Prostate gland (tissue), 2 donors: Measurements from ENCODE around the gene FIGN. TPM values are rescaled to one million over a fixed set of nuclear protein-coding genes. Genes with fewer than 3 reads are reported as not detected.

Experiments
- DNase-seq: peaks from one replicate; pipeline ENCODE4 v3.0.0-alpha.2; 2019; ENCODE audit warnings: low spot score
- H3K27ac ChIP-seq, 2 donors: fragments of 200-600 bp; sonication (generic); 2 replicates each; pipeline ENCODE4 v1.5.1; 2017 to 2019
- H3K27me3 ChIP-seq: fragments of 200-600 bp; sonication (generic); replicated peaks from 2 replicates; pipeline ENCODE4 v1.5.1; 2019; ENCODE audit not compliant: insufficient read depth
- H3K36me3 ChIP-seq, 2 donors: fragments of 200-600 bp; sonication (generic); 1 replicate in 1 of 2; 2 replicates in 1 of 2; pipeline versions ENCODE4 v1.5.1 to v1.8.1; 2017 to 2019
- H3K4me1 ChIP-seq: fragments of 200-600 bp; sonication (generic); replicated peaks from 2 replicates; pipeline ENCODE4 v1.5.1; 2019
- H3K4me3 ChIP-seq, 2 donors: fragments of 200-600 bp; sonication (generic); 2 replicates each; pipeline ENCODE4 v1.5.1; 2017 to 2019
- H3K9me3 ChIP-seq: fragments of 200-600 bp; sonication (generic); 2 replicates; pipeline ENCODE4 v1.5.1; 2017
- POLR2A ChIP-seq: fragments of 450-650 bp; IDR thresholded peaks from one replicate; pipeline ENCODE4 v1.6.1; 2016; ENCODE audit warnings: antibody characterized with exemption, mild to moderate bottlenecking
- POLR2AphosphoS5 ChIP-seq: sonication (generic); formaldehyde crosslinking; IDR thresholded peaks from one replicate; pipeline ENCODE4 v1.6.1; 2017; ENCODE audit warnings: antibody characterized with exemption
- WGBS: methylation state at CpG from one replicate; pipeline ENCODE4 v1.1.5; 2018; 5-methylcytosine and 5-hydroxymethylcytosine counted together
- intact Hi-C: fragments of 100-400 bp; cut with DNase I; formaldehyde crosslinking; loops from one replicate; pipeline ENCODE4 v1.14.2; 2022
- total RNA-seq, 2 donors: library from RNA; depleted of rRNA; stranded (reverse); fragments of >200 nt; gene quantifications; one replicate each; pipeline ENCODE4 v1.1.0, GENCODE V29; 2016
- TF ChIP-seq, protein P1 (sequence below), 4 experiments: fragments of 200-600 bp in 2 of 4; fragments of 450-650 bp in 2 of 4; sonication (generic) in 2 of 4; IDR thresholded peaks; 1 replicate in 3 of 4; 2 replicates in 1 of 4; pipeline ENCODE4 v1.5.1; 2016 to 2019; ENCODE audit warnings: antibody characterized with exemption in 4 of 4, mild to moderate bottlenecking in 2 of 4, moderate library complexity in 2 of 4

FIGN gene
- total RNA-seq, 2 donors from 2014 or later, result 3.6 to 4.3 TPM

DNA sequence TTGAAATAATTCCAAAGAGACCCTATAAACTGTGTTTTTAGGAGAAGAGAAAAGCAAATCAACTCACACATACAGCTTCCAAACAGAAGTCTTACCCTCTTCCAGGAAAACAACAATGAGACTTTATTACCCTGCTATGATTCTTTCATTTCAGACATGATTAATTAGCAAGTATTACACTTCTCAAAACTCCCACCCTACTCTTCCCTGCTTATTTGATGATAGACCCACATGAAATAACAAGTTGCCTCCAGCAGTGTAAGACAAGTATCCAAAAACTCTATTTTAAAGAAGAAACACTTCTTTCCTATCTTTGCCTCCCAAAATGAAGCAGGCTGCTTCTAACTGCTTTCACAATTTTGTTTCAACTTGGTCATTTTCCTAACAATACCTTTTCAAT lies 4.1 kb downstream of the FIGN start:
- Histone ChIP-seq H3K27me3 (no peaks in the 10 kb centered on the region), H3K9me3 (no peaks in the 10 kb centered on the region), H3K36me3 (no peaks in the 10 kb centered on the region), H3K27ac (peak overlapping the region in 1 of 2 donors; percentile 3), H3K4me1 (no peaks in the 10 kb centered on the region), H3K4me3 (no peak overlapping the region)
- intact Hi-C loops, result no loop called here
- TF ChIP-seq POLR2A (no peak), POLR2AphosphoS5 (no peak)
- TF ChIP-seq, protein P1, sequence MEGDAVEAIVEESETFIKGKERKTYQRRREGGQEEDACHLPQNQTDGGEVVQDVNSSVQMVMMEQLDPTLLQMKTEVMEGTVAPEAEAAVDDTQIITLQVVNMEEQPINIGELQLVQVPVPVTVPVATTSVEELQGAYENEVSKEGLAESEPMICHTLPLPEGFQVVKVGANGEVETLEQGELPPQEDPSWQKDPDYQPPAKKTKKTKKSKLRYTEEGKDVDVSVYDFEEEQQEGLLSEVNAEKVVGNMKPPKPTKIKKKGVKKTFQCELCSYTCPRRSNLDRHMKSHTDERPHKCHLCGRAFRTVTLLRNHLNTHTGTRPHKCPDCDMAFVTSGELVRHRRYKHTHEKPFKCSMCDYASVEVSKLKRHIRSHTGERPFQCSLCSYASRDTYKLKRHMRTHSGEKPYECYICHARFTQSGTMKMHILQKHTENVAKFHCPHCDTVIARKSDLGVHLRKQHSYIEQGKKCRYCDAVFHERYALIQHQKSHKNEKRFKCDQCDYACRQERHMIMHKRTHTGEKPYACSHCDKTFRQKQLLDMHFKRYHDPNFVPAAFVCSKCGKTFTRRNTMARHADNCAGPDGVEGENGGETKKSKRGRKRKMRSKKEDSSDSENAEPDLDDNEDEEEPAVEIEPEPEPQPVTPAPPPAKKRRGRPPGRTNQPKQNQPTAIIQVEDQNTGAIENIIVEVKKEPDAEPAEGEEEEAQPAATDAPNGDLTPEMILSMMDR (IDR thresholded peaks at IDR 0.05), result no peak
- no peak for DNase-seq

DNA sequence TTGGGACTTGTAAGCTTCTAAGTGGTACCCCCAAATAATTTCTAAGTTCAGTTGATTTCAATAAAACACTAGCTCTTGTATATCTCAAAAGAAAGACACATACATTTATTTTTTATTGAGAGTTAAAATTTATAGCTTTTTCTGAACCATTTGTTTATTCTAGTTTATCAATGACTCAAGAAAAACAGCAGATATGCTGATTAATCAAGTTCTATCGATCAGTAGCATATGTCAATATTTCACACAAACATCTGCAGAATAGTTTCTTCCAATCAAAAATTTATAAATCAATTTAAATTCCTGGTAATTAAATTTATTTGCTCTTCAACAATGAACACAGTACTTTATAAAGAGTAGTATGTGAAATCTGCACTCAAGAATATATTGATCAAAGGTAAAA lies 5.3 kb downstream of the FIGN start:
- 93% methylated on average over 1 of the region's 1 CpG for WGBS
- Histone ChIP-seq H3K4me3 (no peak overlapping the region), H3K36me3 (no peaks in the 10 kb centered on the region), H3K27ac (no peak overlapping the region), H3K27me3 (no peaks in the 10 kb centered on the region), H3K4me1 (no peaks in the 10 kb centered on the region), H3K9me3 (no peaks in the 10 kb centered on the region)
- intact Hi-C loops, result no loop called here
- no peak for DNase-seq
- TF ChIP-seq POLR2AphosphoS5, result no peak
- no peak for TF ChIP-seq POLR2A
- TF ChIP-seq, protein P1 (IDR thresholded peaks at IDR 0.05), result no peak

DNA sequence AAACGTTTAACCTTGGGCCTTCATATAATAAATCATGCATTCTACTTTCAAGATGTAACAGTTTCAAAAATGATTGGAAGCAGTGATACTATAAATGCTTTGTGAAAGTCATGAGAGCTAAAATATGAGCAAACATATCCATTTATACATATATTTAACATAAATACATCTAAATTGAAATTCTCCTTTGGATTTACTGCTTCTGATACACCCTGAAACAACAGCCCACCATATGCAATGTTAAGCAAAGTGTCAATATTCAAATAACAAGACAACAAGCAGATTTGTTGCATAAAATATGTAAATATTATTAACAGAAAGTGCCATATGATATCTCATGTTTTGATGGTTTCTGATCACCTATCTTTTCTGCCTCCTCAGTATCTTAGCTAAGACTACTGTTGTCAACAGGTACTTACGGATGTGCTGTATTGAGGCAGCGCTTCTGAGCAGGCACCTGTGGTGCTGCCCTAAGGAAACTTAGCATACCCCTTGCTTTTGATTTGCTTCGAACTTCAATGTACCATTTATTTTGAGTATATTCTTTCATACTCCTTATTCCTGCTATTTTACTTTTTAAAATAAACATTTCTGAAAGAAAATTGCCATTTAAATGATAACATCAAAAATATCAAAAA lies 6.1 kb downstream of the FIGN start:
- Histone ChIP-seq H3K36me3 (no peaks in the 10 kb centered on the region), H3K4me1 (no peaks in the 10 kb centered on the region), H3K27ac (no peak overlapping the region), H3K9me3 (no peaks in the 10 kb centered on the region), H3K4me3 (no peak overlapping the region), H3K27me3 (no peaks in the 10 kb centered on the region)
- intact Hi-C loops, result no loop called here
- WGBS, result 86% methylated on average over 4 of the region's 4 CpGs
- TF ChIP-seq, protein P1 (IDR thresholded peaks at IDR 0.05), result no peak
- TF ChIP-seq POLR2A, result no peak
- TF ChIP-seq POLR2AphosphoS5, result no peak
- DNase-seq, result no peak

DNA sequence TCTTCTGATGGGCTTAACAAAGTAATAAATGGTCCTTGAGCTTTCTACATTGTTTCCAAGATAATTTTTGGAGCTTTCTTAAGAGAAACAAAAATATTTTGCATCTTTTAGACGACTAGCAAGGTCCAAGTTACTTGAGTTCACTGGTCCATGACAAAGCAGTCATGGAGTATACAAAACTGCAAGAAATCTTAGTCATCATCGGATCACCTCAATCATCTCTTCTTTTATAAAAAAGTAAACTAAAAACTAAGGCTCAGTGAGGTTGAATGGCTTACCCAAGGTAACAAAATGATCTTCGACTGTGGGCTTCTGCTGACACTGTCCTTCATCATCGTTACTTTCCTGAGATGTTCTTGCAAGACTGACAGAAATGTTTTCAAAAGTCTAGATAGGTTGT lies 11.9 kb downstream of the FIGN start:
- TF ChIP-seq, protein P1 (IDR thresholded peaks at IDR 0.05), result no peak
- TF ChIP-seq POLR2AphosphoS5, result no peak
- no peak for TF ChIP-seq POLR2A
- DNase-seq, result no peak
- no peaks in the 10 kb centered on the region for H3K27me3 ChIP-seq
- 93% methylated on average over 4 of the region's 4 CpGs for WGBS
- H3K36me3 ChIP-seq, result no peaks in the 10 kb centered on the region
- H3K4me1 ChIP-seq, result no peaks in the 10 kb centered on the region
- H3K9me3 ChIP-seq, result no peaks in the 10 kb centered on the region
- H3K4me3 ChIP-seq, result no peak overlapping the region
- intact Hi-C loops, result no loop called here
- no peak overlapping the region for H3K27ac ChIP-seq

DNA sequence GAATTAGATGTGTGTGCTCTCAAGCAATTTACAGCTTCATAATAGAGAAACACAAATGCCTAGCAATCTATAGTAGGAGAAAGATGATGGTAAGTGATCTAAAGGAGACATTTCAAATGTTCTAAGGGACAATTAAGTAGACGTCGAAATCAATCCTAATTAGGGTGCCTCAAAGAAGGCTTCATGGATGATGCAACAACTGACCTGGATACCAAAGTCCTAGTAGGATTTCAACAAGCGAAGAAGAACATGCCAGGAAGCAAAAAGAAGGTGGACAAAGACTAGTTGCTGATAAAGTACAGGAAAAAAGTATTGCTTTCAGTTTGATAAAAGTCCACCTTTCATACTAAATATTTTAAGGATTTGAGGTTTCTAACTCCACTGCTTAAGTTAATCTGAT lies 12.5 kb downstream of the FIGN start:
- TF ChIP-seq POLR2A (no peak), POLR2AphosphoS5 (no peak)
- TF ChIP-seq, protein P1 (IDR thresholded peaks at IDR 0.05), result no peak
- Histone ChIP-seq H3K27ac (no peak overlapping the region), H3K36me3 (no peaks in the 10 kb centered on the region), H3K4me1 (no peaks in the 10 kb centered on the region), H3K27me3 (no peaks in the 10 kb centered on the region), H3K9me3 (no peaks in the 10 kb centered on the region), H3K4me3 (no peak overlapping the region)
- 98% methylated on average over 3 of the region's 3 CpGs for WGBS
- intact Hi-C loops, result no loop called here
- no peak for DNase-seq
